BLaER1 (cell line): ENCODE measurements around the gene TTC31.

Experiments
- H3K27ac ChIP-seq: shearing (Covaris generic); formaldehyde crosslinking; 2 replicates; pipeline ENCODE4 v1.8.1; 2022
- H3K27me3 ChIP-seq: shearing (Covaris generic); formaldehyde crosslinking; 2 replicates; pipeline ENCODE4 v1.8.1; 2022
- H3K36me3 ChIP-seq: shearing (Covaris generic); formaldehyde crosslinking; 2 replicates; pipeline ENCODE4 v1.8.1; 2022
- H3K4me1 ChIP-seq: shearing (Covaris generic); formaldehyde crosslinking; 2 replicates; pipeline ENCODE4 v1.8.1; 2022
- H3K4me2 ChIP-seq: shearing (Covaris generic); formaldehyde crosslinking; 2 replicates; pipeline ENCODE4 v1.8.1; 2022
- H3K4me3 ChIP-seq: shearing (Covaris generic); formaldehyde crosslinking; 2 replicates; pipeline ENCODE4 v1.8.1; 2022
- H3K9ac ChIP-seq: shearing (Covaris generic); formaldehyde crosslinking; 2 replicates; pipeline ENCODE4 v1.8.1; 2022
- H3K9me3 ChIP-seq: shearing (Covaris generic); formaldehyde crosslinking; 2 replicates; pipeline ENCODE4 v1.8.1; 2022
- H4K20me1 ChIP-seq: shearing (Covaris generic); formaldehyde crosslinking; 2 replicates; pipeline ENCODE4 v1.8.1; 2022
- Cebpa-rat ChIP-seq: shearing (Covaris generic); IDR thresholded peaks from 2 replicates; pipeline ENCODE4 v1.8.1; 2022

The TTC31 gene

GRCh38 chr2:74499267-74499939 is 16.5 kb downstream of the TTC31 start, which contains the start of gene LBX2:
LBX2 (minus strand) TSS chr2:74499603; CDS start chr2:74499537, 66 bp downstream.
- Histone ChIP-seq H3K9ac (no peak within 1 kb of the TSS), H3K9me3 (no peaks in the 10 kb centered on the region; the same call in 1 of the 2 replicates), H3K27me3 (peaks cover 89% of the 10 kb centered on the region), H3K4me3 (no peak within 1 kb of the TSS), H4K20me1 (peaks cover 59% of the 10 kb centered on the region), H3K36me3 (peaks cover 15% of the 10 kb centered on the region; the same call in 1 of the 2 replicates), H3K27ac (no peak within 1 kb of the TSS), H3K4me1 (peaks cover 11% of the 10 kb centered on the region), H3K4me2 (no peak within 1 kb of the TSS)
- TF ChIP-seq Cebpa-rat = no peak

GRCh38 chr2:74499940-74500577 is 17.2 kb downstream of the TTC31 start:
- Histone ChIP-seq H4K20me1 (peaks cover 64% of the 10 kb centered on the region), H3K4me2 (no peak overlapping the region), H3K9me3 (no peaks in the 10 kb centered on the region; the same call in 1 of the 2 replicates), H3K36me3 (peaks cover 14% of the 10 kb centered on the region; the same call in 1 of the 2 replicates), H3K4me3 (no peak overlapping the region), H3K27ac (no peak overlapping the region), H3K4me1 (peaks cover 11% of the 10 kb centered on the region), H3K27me3 (peaks cover 96% of the 10 kb centered on the region), H3K9ac (no peak overlapping the region)
- no peak for TF ChIP-seq Cebpa-rat

GRCh38 chr2:74500578-74500946 is 17.7 kb downstream of the TTC31 start:
- no peak overlapping the region for H3K9ac ChIP-seq
- H3K4me1 ChIP-seq = peaks cover 16% of the 10 kb centered on the region
- H3K9me3 ChIP-seq = no peaks in the 10 kb centered on the region; the same call in 1 of the 2 replicates
- H3K36me3 ChIP-seq = peaks cover 16% of the 10 kb centered on the region
- no peak overlapping the region for H3K27ac ChIP-seq
- TF ChIP-seq Cebpa-rat = no peak
- H3K4me3 ChIP-seq = no peak overlapping the region
- peaks cover 69% of the 10 kb centered on the region for H4K20me1 ChIP-seq
- no peak overlapping the region for H3K4me2 ChIP-seq
- H3K27me3 ChIP-seq = peaks cover 100% of the 10 kb centered on the region

- H3K4me2 ChIP-seq = no peak overlapping the region
- peaks cover 20% of the 10 kb centered on the region for H3K36me3 ChIP-seq
- H3K4me1 ChIP-seq = peaks cover 25% of the 10 kb centered on the region
- no peak overlapping the region for H3K9ac ChIP-seq
- no peak overlapping the region for H3K4me3 ChIP-seq
- H3K27me3 ChIP-seq = peaks cover 95% of the 10 kb centered on the region
- no peak for TF ChIP-seq Cebpa-rat
- H3K9me3 ChIP-seq = no peaks in the 10 kb centered on the region; the same call in 1 of the 2 replicates
- no peak overlapping the region for H3K27ac ChIP-seq
- peaks cover 68% of the 10 kb centered on the region for H4K20me1 ChIP-seq
Measured at GRCh38 chr2:74501335-74502071, 18.6 kb downstream of the TTC31 start.

- Histone ChIP-seq H3K36me3 (peaks cover 15% of the 10 kb centered on the region), H3K4me1 (peaks cover 31% of the 10 kb centered on the region), H3K27ac (no peak overlapping the region), H3K9ac (no peak overlapping the region), H3K27me3 (peaks cover 88% of the 10 kb centered on the region), H3K4me2 (no peak overlapping the region), H3K4me3 (no peak overlapping the region), H3K9me3 (no peaks in the 10 kb centered on the region; the same call in 1 of the 2 replicates), H4K20me1 (peaks cover 61% of the 10 kb centered on the region)
- TF ChIP-seq Cebpa-rat = no peak
Measured at GRCh38 chr2:74502147-74502719, 19.4 kb downstream of the TTC31 start.

GRCh38 chr2:74502720-74503505 is 20.0 kb downstream of the TTC31 start:
- Histone ChIP-seq H3K27me3 (peaks cover 81% of the 10 kb centered on the region), H3K4me2 (no peak overlapping the region; the same call in 1 of the 2 replicates), H3K36me3 (peaks cover 15% of the 10 kb centered on the region), H3K9me3 (no peaks in the 10 kb centered on the region; the same call in 1 of the 2 replicates), H3K4me1 (peaks cover 33% of the 10 kb centered on the region), H3K27ac (no peak overlapping the region), H3K4me3 (no peak overlapping the region), H3K9ac (no peak overlapping the region), H4K20me1 (peaks cover 54% of the 10 kb centered on the region)
- TF ChIP-seq Cebpa-rat = no peak

- H3K4me1 ChIP-seq = peaks cover 39% of the 10 kb centered on the region
- TF ChIP-seq Cebpa-rat = no peak
- peaks cover 15% of the 10 kb centered on the region for H3K36me3 ChIP-seq
- H3K9ac ChIP-seq = no peak overlapping the region
- H3K27me3 ChIP-seq = peaks cover 81% of the 10 kb centered on the region
- peaks cover 45% of the 10 kb centered on the region for H4K20me1 ChIP-seq
- no peak overlapping the region for H3K4me3 ChIP-seq
- H3K4me2 ChIP-seq = no peak overlapping the region; the same call in 1 of the 2 replicates
- no peak overlapping the region for H3K27ac ChIP-seq
- H3K9me3 ChIP-seq = no peaks in the 10 kb centered on the region
Measured at GRCh38 chr2:74503506-74504475, 20.9 kb downstream of the TTC31 start.

- H3K27ac ChIP-seq = no peak overlapping the region
- no peak overlapping the region for H3K4me2 ChIP-seq
- H3K9ac ChIP-seq = no peak overlapping the region
- peaks cover 81% of the 10 kb centered on the region for H3K27me3 ChIP-seq
- no peak for TF ChIP-seq Cebpa-rat
- no peak overlapping the region for H3K4me3 ChIP-seq
- H3K9me3 ChIP-seq = no peaks in the 10 kb centered on the region
- H3K4me1 ChIP-seq = peaks cover 39% of the 10 kb centered on the region
- H4K20me1 ChIP-seq = peaks cover 37% of the 10 kb centered on the region
- H3K36me3 ChIP-seq = peaks cover 15% of the 10 kb centered on the region
Measured at GRCh38 chr2:74504591-74504990, 21.7 kb downstream of the TTC31 start.
